ENCODE results near the gene CNGB1.

DNA sequence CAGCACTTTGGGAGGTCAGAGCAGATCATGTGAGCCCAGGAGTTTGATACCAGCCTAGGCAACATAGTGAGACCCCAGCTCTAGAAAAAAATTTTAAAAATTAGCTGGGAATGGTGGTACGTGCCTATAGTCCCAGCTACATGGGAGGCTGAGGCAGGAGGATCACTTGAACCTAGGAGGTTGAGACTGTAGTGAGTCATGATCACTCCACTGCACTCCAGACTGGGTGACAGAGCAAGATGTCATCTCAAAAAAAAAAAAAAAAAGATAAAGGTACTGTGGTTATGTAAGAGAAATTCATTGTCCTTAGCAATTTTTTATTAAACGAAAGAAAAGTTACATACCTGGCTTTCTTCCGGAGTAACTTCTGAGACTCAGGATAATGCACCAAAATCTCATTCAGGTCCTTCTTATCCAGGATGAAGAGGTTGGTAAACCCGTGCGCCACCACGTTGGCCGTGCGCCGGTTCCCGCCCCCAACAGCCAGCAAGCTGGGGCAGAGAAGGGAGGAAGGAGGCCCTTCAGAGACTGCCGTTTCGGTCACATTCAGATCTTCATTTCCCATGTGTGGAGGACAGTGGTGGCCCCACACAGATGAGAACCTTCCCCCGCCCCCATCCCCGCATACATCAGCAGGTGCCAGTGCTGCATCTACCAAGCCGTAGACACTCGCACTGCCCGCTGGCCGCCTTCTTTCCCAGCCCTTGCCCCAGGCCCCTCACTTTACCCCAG is 73.7 kb downstream of the CNGB1 start:
- TF ChIP-seq POLR2AphosphoS5 (IDR thresholded peaks at IDR 0.05) = no peak
- no peak for TF ChIP-seq CTCF (IDR thresholded peaks at IDR 0.05 in 8 of 11, conservative IDR thresholded peaks at IDR 0.05 in 3 of 11)
